ENCODE data around the gene ZNG1A.

ZNG1A gene

DNA sequence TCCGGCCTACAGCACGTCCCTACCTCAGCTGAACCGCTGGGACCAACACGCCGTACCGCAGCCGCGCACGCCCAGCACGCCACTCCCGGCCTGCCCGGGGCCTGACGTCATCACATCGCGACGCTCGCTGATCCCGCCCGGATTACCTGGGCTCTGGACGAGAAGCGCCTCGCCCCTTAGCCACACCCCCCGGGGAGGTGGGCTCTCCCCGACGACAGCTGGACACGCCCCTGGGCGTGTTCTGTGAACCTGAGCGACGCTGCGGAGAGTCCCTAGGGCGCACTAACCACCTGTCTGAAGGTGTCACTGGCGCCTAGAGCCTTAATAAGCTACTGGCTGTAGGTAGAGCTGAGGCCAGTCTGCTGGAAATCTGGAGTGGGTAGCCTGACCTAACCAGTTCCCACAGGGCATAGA, at the start of gene ZNG1A:
ZNG1A (minus strand) TSS at position 87 of the 414 bp plus-strand sequence. CDS start 87 bp downstream, outside the sequence.
- H3K4me3 ChIP-seq (ENCODE audit: low read depth, low read length), result peak within 1 kb of the TSS; percentile 73
- peak; percentile 92 for DNase-seq (ENCODE audit: low read depth)

DNA sequence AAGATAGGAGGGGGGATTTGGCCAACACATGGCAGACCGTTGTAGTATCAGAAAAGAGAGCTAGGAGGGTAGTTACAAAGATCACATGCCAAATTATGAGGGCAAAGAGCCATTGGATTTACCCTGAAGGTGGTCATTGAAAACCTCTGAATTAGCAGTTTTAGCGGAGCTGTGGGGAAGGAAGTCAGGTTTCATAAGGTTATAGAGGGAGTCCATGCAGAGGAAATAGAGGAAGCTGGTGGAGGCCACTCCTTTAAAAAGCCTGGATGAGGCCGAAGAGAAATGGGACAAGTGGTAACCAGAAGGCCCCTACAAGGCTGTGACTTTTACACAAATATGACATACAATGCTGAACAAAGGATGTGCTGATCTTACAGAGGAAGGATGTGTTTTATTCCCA, 49.0 kb upstream of the ZNG1A start:
- no peak overlapping the region for H3K4me3 ChIP-seq (ENCODE audit: low read depth, low read length)
- TF ChIP-seq, protein P1, sequence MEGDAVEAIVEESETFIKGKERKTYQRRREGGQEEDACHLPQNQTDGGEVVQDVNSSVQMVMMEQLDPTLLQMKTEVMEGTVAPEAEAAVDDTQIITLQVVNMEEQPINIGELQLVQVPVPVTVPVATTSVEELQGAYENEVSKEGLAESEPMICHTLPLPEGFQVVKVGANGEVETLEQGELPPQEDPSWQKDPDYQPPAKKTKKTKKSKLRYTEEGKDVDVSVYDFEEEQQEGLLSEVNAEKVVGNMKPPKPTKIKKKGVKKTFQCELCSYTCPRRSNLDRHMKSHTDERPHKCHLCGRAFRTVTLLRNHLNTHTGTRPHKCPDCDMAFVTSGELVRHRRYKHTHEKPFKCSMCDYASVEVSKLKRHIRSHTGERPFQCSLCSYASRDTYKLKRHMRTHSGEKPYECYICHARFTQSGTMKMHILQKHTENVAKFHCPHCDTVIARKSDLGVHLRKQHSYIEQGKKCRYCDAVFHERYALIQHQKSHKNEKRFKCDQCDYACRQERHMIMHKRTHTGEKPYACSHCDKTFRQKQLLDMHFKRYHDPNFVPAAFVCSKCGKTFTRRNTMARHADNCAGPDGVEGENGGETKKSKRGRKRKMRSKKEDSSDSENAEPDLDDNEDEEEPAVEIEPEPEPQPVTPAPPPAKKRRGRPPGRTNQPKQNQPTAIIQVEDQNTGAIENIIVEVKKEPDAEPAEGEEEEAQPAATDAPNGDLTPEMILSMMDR (IDR thresholded peaks at IDR 0.05; ENCODE audit: low read depth, low read length), result no peak
- TF ChIP-seq, protein P2, sequence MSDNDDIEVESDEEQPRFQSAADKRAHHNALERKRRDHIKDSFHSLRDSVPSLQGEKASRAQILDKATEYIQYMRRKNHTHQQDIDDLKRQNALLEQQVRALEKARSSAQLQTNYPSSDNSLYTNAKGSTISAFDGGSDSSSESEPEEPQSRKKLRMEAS (IDR thresholded peaks at IDR 0.05; ENCODE audit: low read depth, low read length), result no peak
- TF ChIP-seq MYC (IDR thresholded peaks at IDR 0.05; ENCODE audit: low read depth, low read length) (no peak), POLR2A (IDR thresholded peaks at IDR 0.05; ENCODE audit: extremely low read depth, insufficient read length) (no peak)
- DNase-seq (ENCODE audit: low read depth), result peak; percentile 78

DNA sequence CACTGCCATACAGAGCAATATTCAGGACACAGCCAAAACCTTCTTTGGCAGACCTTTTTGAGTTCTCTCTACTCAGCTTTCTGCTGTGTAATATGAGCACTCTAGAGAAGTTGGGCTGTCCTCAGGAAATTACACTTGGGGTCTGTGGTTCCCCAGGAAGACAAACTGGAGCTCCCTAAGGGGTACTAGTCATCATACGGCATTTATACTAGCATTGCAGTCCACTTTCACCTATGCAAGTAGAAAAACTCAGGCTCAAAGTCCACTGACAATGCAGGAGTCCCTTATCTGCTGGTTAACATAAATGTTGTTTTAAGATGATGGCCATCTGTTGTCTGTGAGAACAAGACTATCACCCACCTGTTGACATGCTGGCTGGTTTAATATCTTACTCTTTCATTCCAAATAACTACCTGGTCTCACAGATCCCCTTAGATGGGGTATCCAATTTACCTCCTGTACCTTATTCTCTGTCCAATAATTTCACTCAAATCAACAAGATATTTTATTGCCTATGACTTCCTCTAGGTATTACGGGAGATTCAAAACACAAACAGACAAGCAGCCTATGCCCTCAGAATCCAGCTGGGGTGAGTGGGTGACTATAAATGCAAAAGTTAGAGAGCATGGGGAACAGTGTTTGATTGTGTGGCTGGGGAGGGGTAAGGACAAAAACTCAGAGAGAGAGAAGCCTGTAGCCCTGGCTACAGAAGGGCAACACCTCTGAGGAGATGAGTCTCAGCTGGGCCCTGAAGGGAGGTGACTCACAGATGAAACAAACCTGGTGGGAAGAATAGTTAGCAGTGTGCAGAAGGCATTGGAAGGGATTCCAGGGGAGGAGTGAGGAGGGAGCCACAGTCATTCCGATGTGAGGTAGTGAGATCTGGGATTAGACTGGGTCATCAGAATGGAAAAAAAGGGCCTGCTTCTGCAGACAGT, 46.0 kb upstream of the ZNG1A start:
- DNase-seq (ENCODE audit: low read depth), result peak; percentile 93
- TF ChIP-seq, protein P2 (IDR thresholded peaks at IDR 0.05; ENCODE audit: low read depth, low read length), result 0 out of 2 replicates have a peak, but pooled peaks have one; percentile 21
- TF ChIP-seq POLR2A (IDR thresholded peaks at IDR 0.05; ENCODE audit: extremely low read depth, insufficient read length), result no peak

DNA sequence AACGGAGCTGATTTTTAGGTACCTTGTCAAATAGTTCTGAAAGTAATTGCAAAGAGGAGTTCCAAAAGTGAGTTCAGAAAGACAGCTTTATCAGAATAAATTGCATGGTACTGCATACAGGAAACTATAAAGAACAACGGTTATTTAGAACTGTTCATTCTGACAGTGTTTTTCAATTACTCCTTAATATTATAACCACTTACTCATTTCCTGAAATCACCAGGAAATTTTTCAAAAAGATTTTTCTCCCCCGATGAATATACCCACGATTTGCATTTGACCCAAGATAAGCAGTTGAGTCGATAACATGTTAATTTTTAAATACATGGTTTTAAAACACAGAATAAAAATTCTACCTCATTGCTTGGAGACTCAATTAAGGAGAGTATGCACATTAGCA, 45.2 kb upstream of the ZNG1A start:
- TF ChIP-seq, protein P2 (IDR thresholded peaks at IDR 0.05; ENCODE audit: low read depth, low read length), result no peak
- DNase-seq (ENCODE audit: low read depth), result peak; percentile 59
- peak overlapping the region; percentile 39 for H3K4me3 ChIP-seq (ENCODE audit: low read depth, low read length)

More for the DNA sequence above, 46.0 kb upstream of the ZNG1A start:
- peak overlapping the region; percentile 39 for H3K4me3 ChIP-seq (ENCODE audit: low read depth, low read length)

DNA sequence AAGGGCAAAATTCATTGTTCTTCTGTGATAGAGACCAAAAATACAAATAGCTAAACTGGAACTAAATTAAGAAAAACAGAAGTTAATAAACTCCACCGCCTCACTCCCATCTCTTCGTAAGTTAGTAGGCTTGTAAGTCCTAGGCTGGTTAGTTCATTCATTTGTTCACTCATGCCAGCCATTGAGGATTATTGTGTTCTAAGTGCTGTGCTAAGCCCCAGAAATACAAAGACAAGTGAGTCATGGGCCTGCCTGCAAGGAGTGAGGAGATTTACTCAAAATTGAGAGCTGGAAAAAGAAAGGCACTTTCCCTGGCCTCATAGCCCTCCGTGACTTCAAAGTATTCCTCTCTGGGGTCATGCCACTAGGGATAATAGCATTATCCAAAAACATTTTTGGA, 44.3 kb upstream of the ZNG1A start:
- TF ChIP-seq POLR2A (IDR thresholded peaks at IDR 0.05; ENCODE audit: extremely low read depth, insufficient read length) (no peak), MYC (IDR thresholded peaks at IDR 0.05; ENCODE audit: low read depth, low read length) (no peak)
- TF ChIP-seq, protein P2 (IDR thresholded peaks at IDR 0.05; ENCODE audit: low read depth, low read length), result no peak
- TF ChIP-seq, protein P1 (IDR thresholded peaks at IDR 0.05; ENCODE audit: low read depth, low read length), result no peak
- DNase-seq (ENCODE audit: low read depth), result peak; percentile 77
- H3K4me3 ChIP-seq (ENCODE audit: low read depth, low read length), result peak overlapping the region; percentile 37

DNA sequence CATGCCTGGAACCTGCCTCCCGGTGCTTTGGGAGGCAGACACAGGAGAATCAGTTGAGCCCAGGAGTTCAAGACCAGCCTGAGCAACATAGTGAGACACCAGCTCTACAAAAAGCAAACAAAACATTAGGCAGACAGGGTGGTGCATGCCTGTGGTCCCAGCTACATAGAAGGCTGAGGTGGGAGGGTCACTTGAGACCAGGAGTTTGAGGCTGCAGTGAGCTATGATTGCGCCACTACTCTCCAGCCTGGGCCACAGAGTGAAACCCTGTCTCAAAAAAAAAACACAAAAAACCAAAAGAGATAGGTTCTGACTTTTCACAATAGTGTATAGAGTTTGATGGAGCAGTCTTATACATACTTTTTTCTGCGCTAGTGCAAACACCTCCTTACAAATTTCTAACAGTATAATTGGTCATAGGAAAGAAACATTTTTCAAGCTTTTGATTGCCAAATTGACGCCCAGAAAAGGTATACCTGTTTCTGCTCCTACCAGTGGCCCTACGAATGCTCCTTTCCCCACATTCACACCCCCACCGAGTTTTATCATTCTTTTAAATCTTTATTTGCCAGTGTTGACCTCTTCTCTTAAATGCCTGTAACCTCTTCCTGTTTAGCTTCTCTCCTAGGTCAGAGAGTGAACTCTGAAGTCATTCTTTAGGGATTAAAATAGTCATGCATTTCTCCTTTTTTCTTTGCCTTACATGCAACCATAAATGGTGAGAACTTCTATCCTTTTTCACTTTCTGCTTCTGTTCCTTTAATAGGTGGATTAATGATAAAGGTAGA, 43.3 kb upstream of the ZNG1A start:
- peak overlapping the region; percentile 37 for H3K4me3 ChIP-seq (ENCODE audit: low read depth, low read length)
- peak; percentile 99 for DNase-seq (ENCODE audit: low read depth)
- TF ChIP-seq POLR2A (IDR thresholded peaks at IDR 0.05; ENCODE audit: extremely low read depth, insufficient read length), result no peak
- TF ChIP-seq, protein P1 (IDR thresholded peaks at IDR 0.05; ENCODE audit: low read depth, low read length), result no peak
- TF ChIP-seq MYC (IDR thresholded peaks at IDR 0.05; ENCODE audit: low read depth, low read length), result no peak
- TF ChIP-seq, protein P2 (IDR thresholded peaks at IDR 0.05; ENCODE audit: low read depth, low read length), result no peak
